Uterus (tissue), 2 donors: ENCODE data around the gene RPRD2.
"Not testable (repeated sequence)": the region's sequence is repeated elsewhere in the genome, so short reads cannot be mapped to it uniquely, and the experiment has no call there.

Experiments used
- POLR2A ChIP-seq, 2 donors: fragments of 450-650 bp; IDR thresholded peaks; one replicate each; pipeline ENCODE4 v1.6.1; 2016; ENCODE audit warnings: antibody characterized with exemption in 2 of 2, mild to moderate bottlenecking in 1 of 2, moderate library complexity in 1 of 2
- TF ChIP-seq, protein P1 (sequence below), 4 experiments: fragments of 200-600 bp in 2 of 4; fragments of 450-650 bp in 2 of 4; sonication (generic) in 2 of 4; IDR thresholded peaks; one replicate each; pipeline ENCODE4 v1.5.1; 2016 to 2019; ENCODE audit warnings: antibody characterized with exemption in 4 of 4, mild to moderate bottlenecking in 2 of 4, moderate library complexity in 1 of 4

DNA sequence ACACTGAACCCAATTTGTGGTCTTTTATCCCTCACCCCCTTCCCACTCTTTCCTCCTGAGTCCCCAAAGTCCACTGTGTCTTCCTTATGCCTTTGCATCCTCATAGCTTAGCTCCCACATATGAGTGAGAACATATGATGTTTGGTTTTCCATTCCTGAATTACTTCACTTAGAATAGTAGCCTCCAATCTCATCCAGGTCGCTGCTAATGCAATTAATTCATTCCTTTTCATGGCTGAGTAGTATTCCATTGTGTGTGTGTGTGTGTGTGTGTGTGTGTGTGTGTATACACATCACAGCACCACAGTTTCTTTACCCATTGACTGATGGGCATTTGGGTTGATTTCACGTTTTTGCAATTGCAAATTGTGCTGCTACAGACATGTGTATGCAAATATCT is 31.2 kb downstream of the RPRD2 start:
- not testable (repeated sequence) for TF ChIP-seq POLR2A (IDR thresholded peaks at IDR 0.05)
- TF ChIP-seq, protein P1, sequence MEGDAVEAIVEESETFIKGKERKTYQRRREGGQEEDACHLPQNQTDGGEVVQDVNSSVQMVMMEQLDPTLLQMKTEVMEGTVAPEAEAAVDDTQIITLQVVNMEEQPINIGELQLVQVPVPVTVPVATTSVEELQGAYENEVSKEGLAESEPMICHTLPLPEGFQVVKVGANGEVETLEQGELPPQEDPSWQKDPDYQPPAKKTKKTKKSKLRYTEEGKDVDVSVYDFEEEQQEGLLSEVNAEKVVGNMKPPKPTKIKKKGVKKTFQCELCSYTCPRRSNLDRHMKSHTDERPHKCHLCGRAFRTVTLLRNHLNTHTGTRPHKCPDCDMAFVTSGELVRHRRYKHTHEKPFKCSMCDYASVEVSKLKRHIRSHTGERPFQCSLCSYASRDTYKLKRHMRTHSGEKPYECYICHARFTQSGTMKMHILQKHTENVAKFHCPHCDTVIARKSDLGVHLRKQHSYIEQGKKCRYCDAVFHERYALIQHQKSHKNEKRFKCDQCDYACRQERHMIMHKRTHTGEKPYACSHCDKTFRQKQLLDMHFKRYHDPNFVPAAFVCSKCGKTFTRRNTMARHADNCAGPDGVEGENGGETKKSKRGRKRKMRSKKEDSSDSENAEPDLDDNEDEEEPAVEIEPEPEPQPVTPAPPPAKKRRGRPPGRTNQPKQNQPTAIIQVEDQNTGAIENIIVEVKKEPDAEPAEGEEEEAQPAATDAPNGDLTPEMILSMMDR (IDR thresholded peaks at IDR 0.05): not testable (repeated sequence)
